NCI-H510A (cell line): ENCODE measurements around the gene CCBE1.
"Not testable (repeated sequence)": the region's sequence is repeated elsewhere in the genome, so short reads cannot be mapped to it uniquely, and the experiment has no call there.

ENCODE experiments used
- DNase-seq: peaks from one replicate; lab custom pipeline; 2025; lab: John Stamatoyannopoulos, UW

The CCBE1 gene

GRCh38 chr18:59681521-59682004, 15.7 kb downstream of the CCBE1 start:
- DNase-seq = no peak

- no peak for DNase-seq
Observed at GRCh38 chr18:59681051-59681450, 16.2 kb downstream of the CCBE1 start.

- DNase-seq = no peak
Observed at GRCh38 chr18:59675346-59675745, 21.9 kb downstream of the CCBE1 start.

GRCh38 chr18:59674903-59675270, 22.3 kb downstream of the CCBE1 start:
- no peak for DNase-seq

GRCh38 chr18:59674186-59674902, 22.9 kb downstream of the CCBE1 start:
- DNase-seq = no peak

GRCh38 chr18:59672235-59672711, 24.9 kb downstream of the CCBE1 start:
- DNase-seq = peak; percentile 56

GRCh38 chr18:59671551-59671950, 25.7 kb downstream of the CCBE1 start:
- DNase-seq = no peak

GRCh38 chr18:59669872-59670657, 27.2 kb downstream of the CCBE1 start:
- DNase-seq = no peak

- DNase-seq = no peak
Observed at GRCh38 chr18:59667488-59667887, 29.7 kb downstream of the CCBE1 start.

GRCh38 chr18:59666007-59666402, 31.2 kb downstream of the CCBE1 start:
- not testable (repeated sequence) for DNase-seq

- no peak for DNase-seq
Observed at GRCh38 chr18:59665057-59666006, 31.9 kb downstream of the CCBE1 start.

- DNase-seq = no peak
Observed at GRCh38 chr18:59664329-59664728, 32.9 kb downstream of the CCBE1 start.

GRCh38 chr18:59663096-59663495, 34.1 kb downstream of the CCBE1 start:
- no peak for DNase-seq

- no peak for DNase-seq
Observed at GRCh38 chr18:59661891-59662701, 35.1 kb downstream of the CCBE1 start.

GRCh38 chr18:59660786-59661743, 36.2 kb downstream of the CCBE1 start:
- no peak for DNase-seq

- DNase-seq = no peak
Observed at GRCh38 chr18:59660366-59660765, 36.9 kb downstream of the CCBE1 start.

GRCh38 chr18:59659508-59660170, 37.6 kb downstream of the CCBE1 start:
- no peak for DNase-seq

GRCh38 chr18:59658941-59659340, 38.3 kb downstream of the CCBE1 start:
- DNase-seq = no peak

- DNase-seq = no peak
Observed at GRCh38 chr18:59657012-59657411, 40.2 kb downstream of the CCBE1 start.
